GM21381 (cell line): ENCODE results near the gene PPDPF.

Experiments used
- ATAC-seq: cut with Tn5 transposase; IDR thresholded peaks from one replicate; pipeline ENCODE4 v1.9.1; 2021; ENCODE audit warnings: mild to moderate bottlenecking, moderate library complexity; ENCODE audit not compliant: unreplicated experiment

PPDPF gene

DNA sequence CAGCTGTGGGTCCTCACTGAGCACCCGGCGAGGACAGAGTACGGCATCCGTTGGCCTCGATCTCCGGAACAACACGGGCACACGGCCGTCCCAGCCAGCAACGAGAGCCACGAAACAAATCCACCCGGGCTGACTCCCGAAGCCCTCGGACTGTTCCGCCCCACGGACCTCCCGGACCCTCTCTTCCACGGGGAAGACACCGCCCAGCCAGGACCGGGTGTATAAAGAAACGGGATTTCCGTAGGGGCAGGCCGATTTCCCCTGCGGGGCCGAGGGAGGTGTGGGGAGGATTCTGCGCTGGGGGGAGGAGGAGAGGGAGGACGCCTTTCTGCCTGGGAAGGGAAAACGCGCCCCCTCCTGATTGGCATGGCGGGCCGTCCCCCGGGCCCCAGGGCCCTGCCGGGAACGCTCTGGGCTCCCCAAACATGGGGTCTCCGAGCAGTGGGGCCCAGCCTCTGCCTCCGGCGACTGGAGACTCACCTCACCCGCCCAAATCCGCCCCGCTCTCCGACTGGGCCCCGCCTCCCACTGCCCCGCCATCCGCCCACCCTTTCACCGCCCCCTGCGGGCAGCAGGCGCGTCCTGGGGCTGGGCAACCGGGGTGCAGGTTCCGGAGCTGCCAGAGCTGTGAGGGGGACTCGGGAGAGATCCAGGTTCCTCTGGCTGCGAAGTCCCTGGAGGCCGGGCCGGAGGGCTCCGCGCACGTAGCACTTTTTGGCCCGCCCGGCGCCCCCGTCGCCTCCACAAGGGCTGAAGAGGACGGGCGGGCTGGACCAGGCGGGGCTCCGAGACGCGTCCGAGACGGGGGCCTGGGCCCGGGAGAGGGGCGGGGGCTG is 679 bp upstream of the PPDPF start:
- ATAC-seq: peak; percentile 33

DNA sequence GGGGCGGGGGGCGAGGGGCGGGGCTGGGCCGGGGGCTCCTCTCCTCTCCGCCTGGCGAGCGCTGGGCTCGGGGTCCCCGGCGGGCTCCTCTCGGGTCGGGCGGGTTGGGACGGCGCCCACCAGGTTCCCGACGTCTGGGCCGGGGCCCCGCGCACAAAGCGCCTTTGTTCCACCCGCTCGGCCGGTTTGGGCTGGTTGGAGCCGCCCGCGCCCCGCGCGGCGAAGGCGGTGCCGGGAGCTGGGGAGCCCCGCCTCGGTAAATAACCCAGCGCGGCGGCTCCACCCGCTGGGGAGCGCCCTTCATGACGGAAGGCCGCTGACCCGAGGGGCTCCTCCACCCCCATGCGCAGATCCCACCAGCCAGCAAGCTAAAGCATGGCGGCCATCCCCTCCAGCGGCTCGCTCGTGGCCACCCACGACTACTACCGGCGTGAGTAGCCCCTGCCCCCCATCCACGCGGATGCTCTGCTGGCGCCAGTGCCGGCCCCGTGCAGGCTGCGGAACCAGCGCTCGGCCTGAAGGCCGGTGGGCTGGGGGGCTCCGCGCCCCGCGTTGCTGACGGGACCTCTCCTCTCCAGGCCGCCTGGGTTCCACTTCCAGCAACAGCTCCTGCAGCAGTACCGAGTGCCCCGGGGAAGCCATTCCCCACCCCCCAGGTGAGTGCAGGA is 503 bp downstream of the PPDPF start:
- ATAC-seq: peak; percentile 50

DNA sequence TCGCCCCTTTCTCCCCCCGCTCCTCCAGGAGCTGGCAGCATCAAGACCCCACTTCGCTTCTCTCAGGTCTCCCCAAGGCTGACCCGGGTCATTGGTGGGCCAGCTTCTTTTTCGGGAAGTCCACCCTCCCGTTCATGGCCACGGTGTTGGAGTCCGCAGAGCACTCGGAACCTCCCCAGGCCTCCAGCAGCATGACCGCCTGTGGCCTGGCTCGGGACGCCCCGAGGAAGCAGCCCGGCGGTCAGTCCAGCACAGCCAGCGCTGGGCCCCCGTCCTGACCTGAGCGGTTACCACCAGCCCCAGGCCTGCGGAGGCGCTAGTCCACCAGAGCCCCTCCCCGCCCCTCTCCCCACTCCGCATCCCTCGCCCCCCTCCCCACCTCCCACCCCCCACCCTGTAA is 1.0 kb downstream of the PPDPF start:
- no peak for ATAC-seq

DNA sequence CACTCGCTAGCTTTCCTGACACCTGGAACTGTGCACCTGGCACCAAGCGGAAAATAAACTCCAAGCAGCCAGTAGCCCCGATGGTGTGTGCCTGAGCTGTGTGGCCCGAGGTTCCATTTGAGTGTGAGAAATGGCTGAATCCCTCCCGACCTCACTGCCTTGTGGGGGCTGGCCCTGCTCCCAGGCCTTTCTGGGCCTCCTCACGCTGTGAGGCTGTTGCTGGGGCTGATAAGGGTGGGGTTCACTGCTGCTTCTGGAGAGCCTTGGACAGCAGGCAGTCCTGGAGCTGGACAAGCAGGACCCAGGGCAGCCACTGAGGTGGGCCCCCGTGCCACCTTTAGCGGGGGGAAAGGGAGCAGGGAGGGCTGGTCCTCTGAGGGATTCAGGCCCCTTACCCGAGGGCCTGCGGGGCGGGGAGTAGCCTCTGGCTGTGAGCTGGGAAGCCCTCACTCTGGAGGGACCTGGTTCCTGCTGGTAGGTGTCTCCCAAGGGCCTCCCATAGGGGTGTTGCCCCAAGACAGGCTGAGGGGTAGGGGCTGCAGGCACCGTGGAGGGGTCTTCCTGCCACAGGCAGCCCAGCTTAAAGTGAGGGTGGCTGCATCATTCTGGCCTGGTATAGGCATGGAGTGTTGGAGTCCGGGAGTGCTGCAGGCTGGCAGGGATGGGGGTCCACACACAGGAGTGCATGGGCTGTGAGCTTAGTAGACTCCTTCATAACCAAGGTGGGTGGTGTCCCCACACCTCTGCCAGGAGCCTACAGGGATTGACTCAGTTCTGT is 1.7 kb downstream of the PPDPF start:
- no peak for ATAC-seq

DNA sequence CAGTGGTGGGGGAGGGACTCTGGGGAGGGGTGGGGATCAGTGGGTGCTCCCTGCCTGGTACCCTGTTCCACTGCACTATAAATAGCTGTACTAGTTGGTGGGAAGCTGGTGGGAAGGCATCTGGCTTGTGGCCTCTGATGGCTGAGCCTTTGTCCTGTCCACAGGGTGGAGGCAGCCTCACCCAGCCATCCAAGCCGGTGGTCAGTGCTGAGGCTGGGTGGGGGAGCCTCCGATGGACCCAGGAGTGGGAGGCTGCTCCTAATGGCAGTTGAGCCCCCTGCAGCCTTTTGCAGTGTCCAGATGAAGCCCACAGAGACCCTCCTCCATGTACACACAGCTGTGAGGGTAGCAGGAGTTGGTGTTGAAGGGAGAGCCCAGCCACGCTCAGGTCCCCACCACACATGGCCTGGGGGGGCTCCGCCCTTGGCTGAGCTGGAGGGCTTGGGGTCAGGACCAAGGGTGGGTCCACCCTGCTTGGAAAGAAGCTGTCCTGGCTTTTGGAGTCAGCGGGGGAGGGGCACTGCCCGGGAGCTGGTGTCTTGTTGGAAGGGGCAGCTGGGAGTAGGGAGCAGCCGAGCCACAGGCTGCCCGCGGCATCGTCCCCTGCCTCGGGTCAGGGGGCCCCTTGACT is 2.5 kb downstream of the PPDPF start:
- ATAC-seq: no peak

DNA sequence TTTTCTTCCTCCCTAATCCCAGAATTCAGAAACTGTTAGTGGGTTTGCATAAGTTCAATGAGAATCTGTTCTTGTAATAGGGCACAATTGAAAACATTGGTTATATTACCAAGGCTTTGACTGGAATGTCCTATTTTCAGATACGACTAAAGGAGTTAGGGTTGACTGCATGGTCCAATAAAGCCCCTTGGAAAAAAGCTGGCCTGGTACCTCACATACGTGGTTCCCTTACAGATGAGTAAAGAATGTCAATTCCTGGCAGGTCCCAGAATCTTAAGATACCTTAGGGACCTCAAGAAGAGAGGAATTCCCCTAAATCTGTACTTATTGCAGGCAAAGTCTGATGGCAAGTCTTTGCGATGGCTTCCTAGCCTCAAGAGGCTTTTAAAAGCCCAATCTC is 4.6 kb downstream of the PPDPF start:
- no peak for ATAC-seq

DNA sequence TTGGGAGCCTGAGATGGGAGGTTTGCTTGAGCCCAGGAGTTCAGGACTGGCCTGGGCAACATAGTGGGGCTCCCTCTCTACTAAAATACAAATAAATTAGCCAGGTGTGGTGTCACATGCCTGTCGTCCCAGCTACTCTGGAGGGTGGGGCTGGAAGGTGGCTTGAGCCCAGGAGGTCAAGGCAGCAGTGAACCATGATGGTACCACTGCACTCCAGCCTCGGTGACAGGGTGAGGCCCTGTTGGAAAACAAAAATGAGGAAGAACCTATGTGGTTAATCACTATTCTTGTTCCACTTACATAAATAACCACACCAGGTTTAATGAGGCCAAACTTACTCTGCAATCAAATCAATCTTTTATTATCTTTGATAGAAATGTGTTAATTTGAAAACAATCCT is 5.4 kb downstream of the PPDPF start:
- no peak for ATAC-seq

DNA sequence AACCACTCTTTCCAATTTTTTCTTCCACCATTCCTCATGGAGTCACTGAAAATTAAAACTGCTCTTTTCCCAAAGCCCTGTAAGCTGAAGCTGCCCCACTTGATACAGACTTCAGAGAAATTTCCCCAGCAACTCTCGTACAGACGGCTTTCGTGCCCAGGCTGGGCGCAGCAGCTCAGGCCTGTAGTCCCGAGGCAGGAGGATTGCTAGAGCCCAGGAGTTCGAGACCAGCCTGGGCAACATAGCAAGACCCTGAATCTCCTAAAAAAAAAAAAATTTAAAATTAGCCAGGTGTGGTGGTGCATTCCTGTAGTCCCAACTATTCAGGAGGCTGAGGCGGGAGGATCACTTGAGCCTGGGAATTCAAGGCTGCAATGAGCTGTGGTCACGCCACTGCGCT is 6.6 kb downstream of the PPDPF start:
- ATAC-seq: no peak

DNA sequence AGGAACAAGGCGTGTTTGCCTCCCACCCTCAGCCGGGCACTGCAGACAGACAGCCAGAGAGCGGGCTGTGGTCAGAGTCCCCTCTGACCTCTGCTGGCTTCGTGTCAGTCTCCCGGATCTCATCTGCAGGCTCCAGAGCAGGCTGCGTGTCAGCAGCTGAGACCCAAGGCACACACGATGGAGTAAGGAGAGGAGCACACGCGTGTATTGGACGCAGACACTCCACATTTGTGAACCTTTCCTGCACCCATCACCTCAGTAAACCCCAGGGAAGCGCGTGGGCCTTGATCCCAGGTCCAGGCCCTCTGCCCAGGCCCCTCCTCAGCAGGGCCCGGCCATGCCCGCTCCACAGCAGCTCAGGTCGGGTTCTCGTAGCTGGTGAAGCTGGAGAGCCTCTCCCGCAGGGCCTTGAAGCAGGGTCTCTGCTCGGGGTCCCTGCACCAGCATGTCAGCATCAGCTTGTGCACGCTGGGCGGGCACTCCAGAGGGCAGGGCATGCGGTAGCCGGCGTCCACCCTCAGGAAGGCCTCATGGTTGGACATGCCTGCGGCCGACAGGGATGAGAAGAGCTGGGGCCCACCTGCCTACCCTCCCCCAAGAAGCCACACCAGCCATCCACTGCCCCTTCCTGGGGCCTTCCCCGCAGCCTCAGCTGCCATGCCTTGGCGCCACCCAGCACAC is 8.8 kb downstream of the PPDPF start:
- no peak for ATAC-seq

DNA sequence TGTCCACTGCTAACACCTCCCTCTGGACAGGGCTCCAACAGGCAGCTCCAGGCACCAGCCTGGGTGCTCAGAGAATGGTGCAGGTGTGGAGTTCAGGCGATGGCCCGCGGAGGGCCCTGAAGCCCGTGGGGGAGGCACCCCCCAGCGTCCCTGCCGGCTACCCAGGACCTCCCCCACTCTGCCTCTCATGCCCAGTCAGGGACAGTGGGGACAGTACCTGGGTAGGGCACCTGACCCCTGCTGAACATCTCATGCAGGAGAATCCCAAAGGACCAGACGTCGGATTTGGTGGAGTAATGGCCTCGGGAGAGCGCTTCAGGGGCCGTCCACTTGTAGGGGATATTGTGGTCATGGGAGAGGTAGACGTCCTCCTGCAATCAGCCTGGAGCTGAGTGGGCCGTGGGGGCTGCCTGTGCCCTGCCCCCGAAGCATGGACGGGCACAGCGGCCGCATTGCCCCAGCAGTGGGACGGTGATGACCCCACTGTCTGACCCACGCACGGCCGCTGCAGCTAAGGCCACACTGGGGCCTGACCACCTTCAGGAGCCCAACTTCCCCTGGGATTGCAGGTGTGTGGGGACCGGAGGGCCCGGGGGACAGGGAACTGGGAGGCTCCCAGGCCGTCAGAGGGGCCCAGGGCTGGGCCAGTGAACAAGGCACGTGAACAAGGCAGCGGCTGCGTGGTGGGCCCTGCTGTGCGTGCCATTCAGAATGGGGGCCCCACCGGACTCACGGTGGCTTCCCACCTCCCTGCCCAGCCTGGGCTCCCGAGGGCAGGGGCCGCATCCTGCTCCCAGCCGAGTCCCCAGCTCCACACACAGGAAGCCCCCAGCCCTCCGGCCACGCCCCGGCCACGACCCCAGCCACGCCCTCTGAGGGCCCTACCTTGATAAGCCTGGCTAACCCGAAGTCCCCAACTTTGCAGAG is 9.6 kb downstream of the PPDPF start:
- ATAC-seq: no peak

DNA sequence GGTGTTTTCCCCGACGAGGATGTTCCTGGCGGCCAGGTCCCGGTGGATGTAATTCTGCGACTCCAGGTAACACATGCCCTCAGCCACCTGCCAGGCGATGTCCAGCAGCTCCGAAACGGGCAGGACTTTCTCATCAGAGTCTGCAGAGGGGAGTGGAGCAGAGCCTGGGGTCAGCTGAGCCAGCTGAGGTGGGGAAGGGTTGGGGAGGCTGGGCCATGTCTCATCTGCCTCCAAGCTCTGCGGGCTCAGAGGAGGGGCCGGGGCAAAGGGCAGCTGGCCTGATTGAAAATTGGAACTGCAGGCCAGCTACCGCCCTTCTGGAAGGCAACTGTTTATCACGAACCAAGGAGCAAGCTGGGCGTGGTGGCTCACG is 10.2 kb downstream of the PPDPF start:
- ATAC-seq: no peak

DNA sequence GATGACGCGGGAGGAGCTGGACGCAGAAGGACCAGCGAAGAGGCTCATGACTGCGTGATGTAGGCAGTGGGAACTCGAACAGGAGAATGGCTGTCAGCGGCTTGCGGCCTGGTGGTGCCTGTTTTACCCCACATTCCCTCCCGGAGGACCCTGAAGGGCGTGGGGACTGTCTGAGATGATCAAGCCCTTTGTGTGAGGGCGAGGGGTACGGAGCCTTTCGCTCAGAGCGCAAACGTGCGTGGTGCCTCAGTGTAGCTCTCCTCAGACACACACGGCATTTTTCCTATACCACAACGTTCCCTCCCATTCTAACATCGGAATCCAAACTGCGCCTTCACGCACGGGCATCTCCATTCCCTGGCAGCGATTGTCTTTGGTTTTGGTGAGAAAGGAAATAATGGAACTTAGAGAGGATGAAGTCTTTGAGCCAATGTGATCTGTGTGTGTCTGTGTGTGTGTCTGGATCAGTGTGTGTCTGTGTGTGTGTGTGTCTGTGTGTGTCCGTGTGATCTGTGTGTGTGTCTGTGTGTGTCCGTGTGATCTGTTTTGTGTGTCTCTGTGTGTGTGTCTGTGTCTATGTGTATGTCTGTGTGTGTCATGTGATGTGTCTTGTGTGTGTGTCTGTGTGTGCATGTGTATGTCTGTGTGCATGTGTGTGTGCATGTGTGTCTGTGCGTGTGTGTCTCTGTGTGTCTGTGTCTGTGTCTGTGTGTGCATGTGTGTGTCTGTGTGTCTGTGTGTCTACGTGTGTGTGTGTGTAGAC is 11.3 kb downstream of the PPDPF start:
- no peak for ATAC-seq

DNA sequence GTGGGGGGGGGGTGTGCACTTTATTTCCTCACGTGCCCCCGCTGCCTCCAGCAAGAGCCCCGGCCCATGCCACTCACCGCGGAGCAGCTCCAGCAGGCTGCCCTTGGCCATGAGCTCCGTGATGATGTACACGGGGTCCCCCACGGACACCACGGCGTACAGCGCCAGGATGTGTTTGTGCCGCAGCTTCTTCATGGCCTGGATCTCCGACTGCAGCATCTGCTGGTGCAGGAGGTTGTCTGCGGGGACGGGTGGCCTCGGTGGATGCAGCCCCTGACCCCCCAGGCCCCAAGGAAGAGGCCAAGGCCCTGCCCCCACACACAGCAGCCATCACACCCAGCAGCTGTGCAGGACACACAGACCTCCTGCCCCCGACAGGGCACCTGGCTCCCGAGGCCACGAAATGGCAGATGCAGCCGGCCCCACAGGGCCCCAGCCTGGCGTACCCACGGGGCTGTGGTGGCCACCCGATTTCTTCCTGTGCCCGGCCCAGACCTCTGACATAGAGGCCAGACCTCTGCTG is 11.9 kb downstream of the PPDPF start:
- no peak for ATAC-seq

DNA sequence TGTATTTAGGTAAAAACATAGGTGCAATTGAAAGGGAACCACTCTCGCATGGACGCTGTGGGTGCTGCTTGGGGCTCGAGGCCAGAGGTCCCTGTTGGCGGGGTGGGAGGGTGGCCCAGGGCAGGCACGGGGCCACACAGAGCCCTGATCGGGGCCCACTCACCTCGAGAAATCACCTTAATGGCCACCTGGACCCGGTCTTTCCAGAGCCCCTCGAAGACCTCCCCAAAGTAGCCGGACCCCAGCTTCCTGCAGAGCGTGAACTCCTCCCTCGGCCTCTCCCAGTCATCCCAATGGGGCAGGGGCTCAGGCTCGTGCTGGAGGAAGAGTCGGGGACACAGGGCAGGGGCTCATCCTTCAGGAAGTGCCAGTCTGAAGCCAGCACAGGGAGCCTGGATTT is 12.8 kb downstream of the PPDPF start:
- ATAC-seq: no peak

DNA sequence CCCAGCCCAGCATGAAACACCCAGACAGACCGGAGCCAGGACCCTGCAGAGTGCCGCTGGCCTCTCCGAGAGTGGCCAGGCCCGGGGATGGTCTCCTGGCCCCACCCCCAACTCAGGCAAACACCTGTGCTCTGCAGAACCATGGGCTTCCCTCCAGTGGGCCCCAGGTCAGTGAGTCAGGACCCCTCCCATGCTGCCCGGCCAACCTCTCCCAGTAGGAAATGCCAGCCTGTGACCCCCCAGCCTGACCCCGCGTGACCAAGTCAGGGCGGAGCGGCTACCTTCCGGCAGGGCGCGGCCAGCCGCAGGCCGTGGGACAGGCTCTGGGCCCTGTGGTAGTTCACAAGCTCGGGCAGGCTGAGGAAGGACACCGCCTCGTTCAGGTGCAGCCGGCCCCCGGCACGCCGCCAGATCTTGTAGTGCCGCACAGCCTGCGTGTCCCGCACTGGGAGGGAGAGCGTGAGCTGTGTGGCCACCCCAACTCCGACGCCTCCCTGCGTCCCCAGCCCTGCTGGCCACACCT is 13.4 kb downstream of the PPDPF start:
- ATAC-seq: no peak

DNA sequence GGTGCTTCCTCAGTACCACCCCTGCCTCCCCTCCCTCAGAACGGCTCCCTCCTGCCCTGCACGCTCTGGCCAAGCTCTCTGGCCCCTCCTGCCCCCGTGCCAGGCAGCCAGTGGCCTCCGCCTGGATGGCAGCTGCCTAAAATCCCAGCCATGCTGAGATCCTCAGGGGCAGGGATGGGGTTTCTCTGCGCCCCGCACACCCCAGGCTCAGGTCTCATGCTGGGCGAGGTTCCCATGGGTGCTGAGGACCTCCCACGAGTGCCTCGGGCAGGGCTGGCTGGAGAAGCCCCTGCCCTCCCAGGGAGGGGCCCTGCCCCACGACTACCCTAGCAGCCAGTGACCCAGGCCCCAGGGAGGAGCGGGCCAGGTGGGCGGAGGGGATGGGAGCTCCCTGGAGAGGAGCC is 13.9 kb downstream of the PPDPF start:
- ATAC-seq: no peak

DNA sequence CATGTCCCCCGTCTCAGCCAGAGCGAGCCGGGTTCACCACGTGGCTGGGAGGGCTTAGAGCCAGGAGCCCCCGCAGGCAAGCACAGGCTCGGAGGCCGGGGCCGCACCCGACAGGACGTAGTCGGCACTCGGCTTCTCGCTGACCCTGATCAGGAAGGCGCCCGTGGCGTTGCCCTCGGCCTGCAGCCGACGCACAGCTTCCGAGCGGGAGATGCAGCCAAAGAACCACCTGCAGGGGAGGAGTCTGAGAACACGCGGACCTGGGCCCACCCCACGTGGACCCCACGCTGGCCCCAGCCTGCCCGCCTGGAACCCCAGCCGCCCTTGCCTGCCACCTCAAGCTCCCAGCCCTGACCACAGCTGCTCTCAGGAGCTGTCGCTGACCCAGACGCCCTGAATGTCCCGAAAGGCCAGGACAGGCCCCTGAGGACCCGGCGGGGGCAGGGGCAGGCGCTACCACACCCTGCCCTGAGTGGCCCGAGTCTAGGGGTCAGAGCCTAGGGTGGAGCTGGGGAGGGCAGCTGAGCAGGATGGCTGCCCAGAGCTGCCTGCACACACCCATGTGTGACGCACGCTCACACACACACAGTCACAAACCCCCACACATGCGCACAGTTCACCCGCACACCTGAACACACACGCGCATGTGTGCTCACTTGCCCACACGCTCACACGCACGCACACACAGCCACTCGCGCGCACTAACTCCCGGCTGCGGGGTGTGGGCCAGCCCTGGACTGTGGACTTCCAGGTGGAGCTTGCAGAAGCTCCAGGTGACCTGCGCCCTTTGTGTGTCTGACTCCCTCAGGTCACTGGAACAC is 14.5 kb downstream of the PPDPF start:
- no peak for ATAC-seq
